ENCODE measurements around the gene LGR6. TPM values are rescaled to one million over a fixed set of nuclear protein-coding genes. Genes with fewer than 3 reads are reported as not detected.
"Not testable (repeated sequence)": the region's sequence is repeated elsewhere in the genome, so short reads cannot be mapped to it uniquely, and the experiment has no call there.

Gene LGR6
- total and polyA plus RNA-seq, 7 experiments from 2014 or later = 0.16 to 5.8 (median 0.33) TPM; not detected in 1

GRCh38 chr1:202187041-202187671 lies 6.4 kb upstream of the LGR6 start:
- no peaks in the 10 kb centered on the region for H3K9me3 ChIP-seq (ENCODE audit: control insufficient read depth in 2 of 3, low read length in 3 of 3)
- Mint-ChIP-seq H3K9me3 (no peaks in the 10 kb centered on the region), H3K4me1 (peaks cover 9 to 14% (median 11%) of the 10 kb centered on the region in 7 donors), H3K36me3 (no peaks in the 10 kb centered on the region), H3K27ac (no peak overlapping the region), H3K27me3 (peaks cover 0 to 4% (median 0%) of the 10 kb centered on the region in 5 donors), H3K4me3 (no peak overlapping the region)
- H3K27ac ChIP-seq (ENCODE audit: low read depth, low read length) = no peak overlapping the region
- ATAC-seq (no peak), DNase-seq (no peak)
- H3K27me3 ChIP-seq (ENCODE audit: control insufficient read depth in 2 of 2, insufficient read depth in 2 of 2, low read length in 2 of 2) = no peaks in the 10 kb centered on the region
- no peaks in the 10 kb centered on the region for H3K36me3 ChIP-seq (ENCODE audit: control insufficient read depth in 2 of 3, insufficient read depth in 3 of 3, low read length in 3 of 3)
- intact Hi-C loops (cut with micrococcal nuclease) = no loop called here
- ChIA-PET CTCF (interaction anchor here (0.6 to 2.1 kb wide), 6 partner anchors 25 to 965 kb away, joined by 3 to 5 read pairs (median 3); no protein-coding TSS in a partner anchor), POLR2A (no interaction called here)
- no peaks in the 10 kb centered on the region for H3K4me1 ChIP-seq (ENCODE audit: control insufficient read depth in 2 of 2, insufficient read depth in 2 of 2, low read length in 2 of 2)
- H3K4me3 ChIP-seq (ENCODE audit: low read length) = no peak overlapping the region

GRCh38 chr1:202187697-202188407 lies 5.7 kb upstream of the LGR6 start:
- ChIA-PET POLR2A (no interaction called here), CTCF (interaction anchor here (1.2 to 2.1 kb wide), 3 partner anchors 26 to 33 kb away, joined by 4 to 5 read pairs (median 4); partner anchors contain the start of gene PTPN7)
- Mint-ChIP-seq H3K27ac (no peak overlapping the region), H3K9me3 (peaks cover 0 to 3% (median 0%) of the 10 kb centered on the region in 11 donors), H3K36me3 (no peaks in the 10 kb centered on the region), H3K27me3 (peaks cover 0 to 8% (median 5%) of the 10 kb centered on the region in 5 donors), H3K4me3 (no peak overlapping the region), H3K4me1 (peaks cover 9 to 14% (median 11%) of the 10 kb centered on the region in 7 donors)
- H3K27ac ChIP-seq (ENCODE audit: low read depth, low read length) = no peak overlapping the region
- no peaks in the 10 kb centered on the region for H3K36me3 ChIP-seq (ENCODE audit: control insufficient read depth in 2 of 3, insufficient read depth in 3 of 3, low read length in 3 of 3)
- DNase-seq = no peak
- intact Hi-C loops (cut with micrococcal nuclease) = no loop called here
- ATAC-seq = no peak
- peaks cover 0 to under 1% of the 10 kb centered on the region in 2 donors for H3K4me1 ChIP-seq (ENCODE audit: control insufficient read depth in 2 of 2, insufficient read depth in 2 of 2, low read length in 2 of 2)
- no peak overlapping the region for H3K4me3 ChIP-seq (ENCODE audit: low read length)
- H3K9me3 ChIP-seq (ENCODE audit: control insufficient read depth in 2 of 3, low read length in 3 of 3) = no peaks in the 10 kb centered on the region
- no peaks in the 10 kb centered on the region for H3K27me3 ChIP-seq (ENCODE audit: control insufficient read depth in 2 of 2, insufficient read depth in 2 of 2, low read length in 2 of 2)

GRCh38 chr1:202189001-202189790 lies 4.4 kb upstream of the LGR6 start:
- H3K4me3 ChIP-seq (ENCODE audit: low read length) = no peak overlapping the region
- Mint-ChIP-seq H3K4me3 (no peak overlapping the region), H3K27me3 (peaks cover 7 to 13% (median 10%) of the 10 kb centered on the region in 5 donors), H3K36me3 (no peaks in the 10 kb centered on the region), H3K9me3 (peaks cover 0 to 3% (median 0%) of the 10 kb centered on the region in 11 donors), H3K27ac (no peak overlapping the region), H3K4me1 (peaks cover 5 to 11% (median 8%) of the 10 kb centered on the region in 7 donors)
- no peak overlapping the region for H3K27ac ChIP-seq (ENCODE audit: low read depth, low read length)
- H3K27me3 ChIP-seq (ENCODE audit: control insufficient read depth in 2 of 2, insufficient read depth in 2 of 2, low read length in 2 of 2) = no peaks in the 10 kb centered on the region
- peaks cover 0 to 6% of the 10 kb centered on the region in 2 donors for H3K4me1 ChIP-seq (ENCODE audit: control insufficient read depth in 2 of 2, insufficient read depth in 2 of 2, low read length in 2 of 2)
- ChIA-PET CTCF (interaction anchor here (0.6 to 1.7 kb wide), 9 partner anchors 29 to 1020 kb away, joined by 3 to 10 read pairs (median 4); partner anchors contain the start of gene PTPN7), POLR2A (no interaction called here)
- DNase-seq (peak; percentile 52 to 84 (median 69)), ATAC-seq (peak; percentile 79)
- H3K36me3 ChIP-seq (ENCODE audit: control insufficient read depth in 2 of 3, insufficient read depth in 3 of 3, low read length in 3 of 3) = no peaks in the 10 kb centered on the region
- no peaks in the 10 kb centered on the region for H3K9me3 ChIP-seq (ENCODE audit: control insufficient read depth in 2 of 3, low read length in 3 of 3)
- intact Hi-C loops (cut with micrococcal nuclease) = loop anchor here (1.0 kb wide), 2 partner anchors 29 to 126 kb away; partner anchors contain the start of gene PTPN7 (in 1 of the 2)

- no peaks in the 10 kb centered on the region for H3K9me3 ChIP-seq (ENCODE audit: control insufficient read depth in 2 of 3, low read length in 3 of 3)
- H3K4me1 Mint-ChIP-seq = peaks cover 0 to 8% (median 4%) of the 10 kb centered on the region in 7 donors
- H3K27ac ChIP-seq (ENCODE audit: low read depth, low read length) = no peak overlapping the region
- ChIA-PET POLR2A (no interaction called here), CTCF (interaction anchor here (0.6 to 1.7 kb wide), 8 partner anchors 35 to 1019 kb away, joined by 3 to 10 read pairs (median 4); no protein-coding TSS in a partner anchor)
- no peaks in the 10 kb centered on the region for H3K27me3 ChIP-seq (ENCODE audit: control insufficient read depth in 2 of 2, insufficient read depth in 2 of 2, low read length in 2 of 2)
- DNase-seq (no peak), ATAC-seq (no peak)
- no peaks in the 10 kb centered on the region for H3K36me3 Mint-ChIP-seq
- no peaks in the 10 kb centered on the region for H3K36me3 ChIP-seq (ENCODE audit: control insufficient read depth in 2 of 3, insufficient read depth in 3 of 3, low read length in 3 of 3)
- H3K4me1 ChIP-seq (ENCODE audit: control insufficient read depth in 2 of 2, insufficient read depth in 2 of 2, low read length in 2 of 2) = peaks cover 0 to 6% of the 10 kb centered on the region in 2 donors
- H3K27ac Mint-ChIP-seq = no peak overlapping the region
- H3K9me3 Mint-ChIP-seq = peaks cover 0 to 3% (median 0%) of the 10 kb centered on the region in 11 donors
- intact Hi-C loops (cut with micrococcal nuclease) = loop anchor here (1.0 kb wide), 2 partner anchors 30 to 125 kb away; partner anchors contain the start of gene PTPN7 (in 1 of the 2)
- no peak overlapping the region for H3K4me3 ChIP-seq (ENCODE audit: low read length)
- no peak overlapping the region for H3K4me3 Mint-ChIP-seq
- H3K27me3 Mint-ChIP-seq = peaks cover 11 to 23% (median 20%) of the 10 kb centered on the region in 5 donors
Measured at GRCh38 chr1:202189918-202190715, 3.5 kb upstream of the LGR6 start.

- H3K27ac Mint-ChIP-seq; DNase-seq; H3K9me3 ChIP-seq (ENCODE audit: control insufficient read depth in 2 of 3, low read length in 3 of 3); intact Hi-C loops (cut with micrococcal nuclease); ATAC-seq; H3K27me3 ChIP-seq (ENCODE audit: control insufficient read depth in 2 of 2, insufficient read depth in 2 of 2, low read length in 2 of 2); H3K36me3 ChIP-seq (ENCODE audit: control insufficient read depth in 2 of 3, insufficient read depth in 3 of 3, low read length in 3 of 3); H3K4me3 ChIP-seq (ENCODE audit: low read length); H3K27ac ChIP-seq (ENCODE audit: low read depth, low read length); H3K9me3 Mint-ChIP-seq; H3K36me3 Mint-ChIP-seq; POLR2A ChIA-PET; H3K4me1 ChIP-seq (ENCODE audit: control insufficient read depth in 2 of 2, insufficient read depth in 2 of 2, low read length in 2 of 2); H3K4me3 Mint-ChIP-seq: not testable (repeated sequence)
- Mint-ChIP-seq H3K4me1 (peaks cover 0 to 11% (median 4%) of the 10 kb centered on the region in 7 donors), H3K27me3 (peaks cover 21 to 31% (median 26%) of the 10 kb centered on the region in 5 donors)
- CTCF ChIA-PET = interaction anchor here (2.8 kb wide), 1 partner anchor 125 kb away, joined by 15 read pairs; no protein-coding TSS in a partner anchor
Measured at GRCh38 chr1:202191391-202191790, 2.2 kb upstream of the LGR6 start.
